Activated B cell treated with CpG ODN at 0.5 μM for 24 hours (primary cell): ENCODE results near the gene FBP1. TPM values are rescaled to one million over a fixed set of nuclear protein-coding genes. Genes with fewer than 3 reads are reported as not detected.

Experiments used
- ATAC-seq: fragments of 200-7000 bp; cut with Tn5 transposase; one replicate; pipeline ENCODE4 v1.10.0; 2021; ENCODE audit warnings: low read depth, mild to moderate bottlenecking, moderate library complexity
- CTCF ChIA-PET: fragments of 350-600 bp; sonication (Branson Sonifier 250); formaldehyde crosslinking; loops from one replicate; lab custom pipeline; 2021; ENCODE audit warnings: antibody characterized with exemption; lab: Charles Lee
- POLR2A ChIA-PET: fragments of 350-600 bp; sonication (Branson Sonifier 250); formaldehyde crosslinking; loops from one replicate; lab custom pipeline; 2021; ENCODE audit warnings: antibody characterized with exemption; lab: Charles Lee
- DNase-seq: peaks from one replicate; pipeline ENCODE4 v3.0.0; 2022
- H3K27ac Mint-ChIP-seq: one replicate; pipeline ENCODE4 v1.8.0; 2020; ENCODE audit warnings: mixed read lengths
- H3K27me3 Mint-ChIP-seq: one replicate; pipeline ENCODE4 v1.8.0; 2021; ENCODE audit warnings: mixed read lengths
- H3K36me3 Mint-ChIP-seq: one replicate; pipeline ENCODE4 v1.8.0; 2021; ENCODE audit warnings: low read depth, mixed read lengths
- H3K4me1 Mint-ChIP-seq: one replicate; pipeline ENCODE4 v1.8.0; 2021; ENCODE audit warnings: mixed read lengths
- H3K4me3 Mint-ChIP-seq: one replicate; pipeline ENCODE4 v1.8.0; 2020; ENCODE audit warnings: mild to moderate bottlenecking, mixed read lengths
- H3K9me3 Mint-ChIP-seq: one replicate; pipeline ENCODE4 v1.8.0; 2020; ENCODE audit warnings: mixed read lengths
- intact Hi-C: fragments of 100-400 bp; cut with micrococcal nuclease; formaldehyde crosslinking; loops from one replicate; pipeline ENCODE4 v1.15.1; 2024
- total RNA-seq: library from RNA; stranded (reverse); gene quantifications from 2 replicates; pipeline ENCODE4 v1.2.3, GENCODE V29; 2022
- TF ChIP-seq, protein P1 (sequence below): fragments of 200-600 bp; IDR thresholded peaks from one replicate; pipeline ENCODE4 v1.8.0; 2022; ENCODE audit warnings: antibody characterized with exemption, mild to moderate bottlenecking

The FBP1 gene
- total RNA-seq, 1 donor from 2014 or later: 0.80 TPM

DNA sequence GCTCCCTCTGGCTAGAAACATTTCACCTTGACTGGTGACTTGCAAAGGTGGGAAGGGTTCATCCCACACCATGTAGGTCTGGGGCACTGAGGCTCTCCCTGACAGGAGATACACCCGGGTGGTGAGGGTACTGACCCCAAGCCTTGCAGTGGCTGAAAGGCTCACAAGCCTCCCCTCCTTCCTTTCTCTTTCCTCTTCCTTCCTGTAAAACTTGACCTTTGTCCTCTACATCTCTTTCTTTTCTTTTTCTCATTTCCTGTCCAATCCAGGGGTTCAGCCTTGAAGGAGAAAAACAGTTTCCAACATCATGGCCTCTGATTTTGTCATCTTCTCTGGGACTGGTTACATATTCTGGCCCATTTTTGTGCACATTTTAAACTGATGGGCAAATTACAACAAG, 62.3 kb downstream of the FBP1 start:
- ChIA-PET CTCF (no interaction called here), POLR2A (no interaction called here)
- intact Hi-C loops: no loop called here
- ATAC-seq (no peak), DNase-seq (no peak)
- Mint-ChIP-seq H3K27me3 (peaks cover 10% of the 10 kb centered on the region), H3K27ac (no peak overlapping the region), H3K4me3 (no peak overlapping the region), H3K36me3 (no peaks in the 10 kb centered on the region), H3K4me1 (no peaks in the 10 kb centered on the region), H3K9me3 (no peaks in the 10 kb centered on the region)
- TF ChIP-seq, protein P1, sequence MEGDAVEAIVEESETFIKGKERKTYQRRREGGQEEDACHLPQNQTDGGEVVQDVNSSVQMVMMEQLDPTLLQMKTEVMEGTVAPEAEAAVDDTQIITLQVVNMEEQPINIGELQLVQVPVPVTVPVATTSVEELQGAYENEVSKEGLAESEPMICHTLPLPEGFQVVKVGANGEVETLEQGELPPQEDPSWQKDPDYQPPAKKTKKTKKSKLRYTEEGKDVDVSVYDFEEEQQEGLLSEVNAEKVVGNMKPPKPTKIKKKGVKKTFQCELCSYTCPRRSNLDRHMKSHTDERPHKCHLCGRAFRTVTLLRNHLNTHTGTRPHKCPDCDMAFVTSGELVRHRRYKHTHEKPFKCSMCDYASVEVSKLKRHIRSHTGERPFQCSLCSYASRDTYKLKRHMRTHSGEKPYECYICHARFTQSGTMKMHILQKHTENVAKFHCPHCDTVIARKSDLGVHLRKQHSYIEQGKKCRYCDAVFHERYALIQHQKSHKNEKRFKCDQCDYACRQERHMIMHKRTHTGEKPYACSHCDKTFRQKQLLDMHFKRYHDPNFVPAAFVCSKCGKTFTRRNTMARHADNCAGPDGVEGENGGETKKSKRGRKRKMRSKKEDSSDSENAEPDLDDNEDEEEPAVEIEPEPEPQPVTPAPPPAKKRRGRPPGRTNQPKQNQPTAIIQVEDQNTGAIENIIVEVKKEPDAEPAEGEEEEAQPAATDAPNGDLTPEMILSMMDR: no peak

DNA sequence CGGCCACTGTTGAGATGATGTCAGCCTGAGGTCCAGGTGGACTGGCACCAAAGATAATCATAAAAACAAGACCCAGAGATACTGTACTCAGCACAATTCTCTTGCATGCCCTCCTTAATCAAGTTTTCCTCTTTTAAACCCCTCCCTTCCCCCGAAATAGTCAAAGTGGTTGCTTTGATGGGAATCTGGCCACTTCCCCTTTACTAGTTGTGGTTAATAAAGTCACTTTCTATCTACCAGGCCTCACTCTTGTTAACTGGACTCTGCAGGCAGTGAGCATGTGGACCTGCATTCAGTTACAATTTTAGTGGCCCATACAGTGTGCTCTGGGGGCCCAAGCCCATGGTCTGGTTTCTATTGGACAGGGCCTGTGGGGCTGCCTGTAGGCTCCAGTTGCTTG, 63.2 kb downstream of the FBP1 start:
- TF ChIP-seq, protein P1: no peak
- no peak for ATAC-seq
- intact Hi-C loops: no loop called here

DNA sequence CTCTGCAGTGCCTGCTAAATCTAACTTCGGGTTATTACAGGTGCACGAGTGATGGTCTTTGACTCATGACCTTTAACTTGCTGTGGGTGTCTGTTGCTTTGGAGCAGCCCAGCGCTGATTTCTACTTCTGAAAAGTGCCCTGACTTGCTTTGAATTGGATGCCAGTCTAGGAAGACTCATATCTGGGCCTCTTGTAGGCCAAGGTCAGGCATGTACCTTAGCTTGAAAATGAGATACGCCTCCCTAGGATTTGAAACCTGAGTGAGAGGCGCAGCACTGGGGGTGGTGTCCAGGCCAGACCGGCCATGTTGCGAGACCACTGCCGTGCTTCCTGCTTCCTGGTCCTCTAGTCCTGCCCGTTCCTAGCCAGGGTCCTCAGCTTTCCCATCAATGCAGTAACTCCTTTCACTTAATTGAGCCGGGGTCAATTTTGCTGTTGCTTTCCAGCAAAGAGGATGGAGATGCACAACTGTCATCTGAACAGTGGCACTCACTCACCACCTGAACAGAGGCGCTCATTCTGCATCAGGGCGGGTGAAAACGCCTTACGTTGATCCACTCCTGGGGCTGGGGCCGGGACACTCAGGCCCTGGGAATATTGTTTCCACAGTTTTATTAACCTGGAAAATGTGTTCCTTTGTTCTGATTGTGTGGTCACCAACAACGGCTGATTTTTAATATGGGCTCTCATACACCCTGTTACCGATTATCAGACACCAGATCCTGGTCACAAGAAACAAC, 70.2 kb downstream of the FBP1 start:
- intact Hi-C loops: no loop called here

More for the DNA sequence above, 63.2 kb downstream of the FBP1 start:
- H3K9me3 Mint-ChIP-seq: no peaks in the 10 kb centered on the region
- CTCF ChIA-PET: no interaction called here
- H3K27ac Mint-ChIP-seq: no peak overlapping the region
- no peak overlapping the region for H3K4me3 Mint-ChIP-seq
- no peaks in the 10 kb centered on the region for H3K36me3 Mint-ChIP-seq
- no peaks in the 10 kb centered on the region for H3K4me1 Mint-ChIP-seq
- peaks cover 14% of the 10 kb centered on the region for H3K27me3 Mint-ChIP-seq
- no peak for DNase-seq
- POLR2A ChIA-PET: no interaction called here

DNA sequence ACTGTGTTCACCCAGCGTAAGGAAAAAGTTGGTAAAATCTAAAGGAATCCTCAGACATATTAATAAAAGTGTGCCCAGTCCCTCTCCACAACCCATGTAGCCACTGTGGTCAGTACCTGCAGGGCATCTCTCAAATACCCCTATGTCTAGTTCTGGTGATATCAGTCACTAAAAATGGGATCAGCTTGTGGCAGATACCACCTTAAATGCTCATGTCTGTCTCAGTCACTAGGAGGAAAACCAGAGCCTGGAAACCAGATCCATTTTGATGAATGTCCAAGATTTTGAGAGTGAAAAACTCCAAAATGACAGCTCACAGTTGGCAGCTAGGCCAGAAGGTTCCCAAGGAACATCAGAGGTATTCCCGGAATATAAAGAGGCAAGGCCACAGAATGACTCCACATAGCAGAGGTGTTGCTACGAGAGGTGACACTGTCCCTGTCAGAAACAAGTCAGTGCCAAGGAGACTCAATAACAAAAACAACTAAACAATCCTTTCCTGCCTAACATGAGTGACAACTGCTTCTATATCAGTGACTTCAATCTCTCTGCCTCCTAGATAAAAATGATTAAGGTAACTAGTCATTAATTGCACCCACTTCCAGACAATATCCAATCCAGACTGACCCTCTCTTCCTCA, 70.9 kb downstream of the FBP1 start:
- Mint-ChIP-seq H3K9me3 (peaks cover 5% of the 10 kb centered on the region), H3K27ac (no peak overlapping the region), H3K27me3 (peaks cover 11% of the 10 kb centered on the region), H3K4me3 (no peak overlapping the region), H3K36me3 (no peaks in the 10 kb centered on the region), H3K4me1 (no peaks in the 10 kb centered on the region)
- ATAC-seq (no peak), DNase-seq (no peak)
- intact Hi-C loops: no loop called here
- TF ChIP-seq, protein P1: no peak
- ChIA-PET POLR2A (no interaction called here), CTCF (no interaction called here)

More for the DNA sequence above, 70.2 kb downstream of the FBP1 start:
- Mint-ChIP-seq H3K9me3 (peaks cover 1% of the 10 kb centered on the region), H3K27ac (no peak overlapping the region), H3K27me3 (peaks cover 16% of the 10 kb centered on the region), H3K4me1 (no peaks in the 10 kb centered on the region), H3K36me3 (no peaks in the 10 kb centered on the region), H3K4me3 (no peak overlapping the region)
- POLR2A ChIA-PET: no interaction called here
- TF ChIP-seq, protein P1: no peak
- ATAC-seq (no peak), DNase-seq (no peak)
- CTCF ChIA-PET: no interaction called here

DNA sequence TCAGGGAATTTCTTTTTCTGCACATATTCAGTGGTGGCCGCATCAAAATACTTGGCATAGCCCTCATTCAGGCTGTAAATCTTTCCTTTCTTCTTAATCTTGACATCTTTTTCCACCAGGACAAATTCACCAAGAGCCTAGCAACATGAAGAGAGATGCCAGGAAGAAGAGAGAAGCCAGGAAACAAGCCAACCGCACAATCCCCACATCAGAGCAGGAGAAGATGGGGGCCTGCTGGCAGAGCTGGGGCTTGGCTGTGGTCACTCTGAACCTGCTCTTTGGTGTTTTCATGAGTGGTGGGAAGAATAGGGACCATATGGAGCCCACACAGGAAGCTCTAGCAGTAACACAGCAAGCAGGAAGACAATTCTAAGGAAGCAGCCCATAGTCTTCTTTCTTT, 72.0 kb downstream of the FBP1 start:
- DNase-seq (no peak), ATAC-seq (no peak)
- intact Hi-C loops: no loop called here
- Mint-ChIP-seq H3K36me3 (no peaks in the 10 kb centered on the region), H3K9me3 (peaks cover 5% of the 10 kb centered on the region), H3K4me3 (no peak overlapping the region), H3K4me1 (no peaks in the 10 kb centered on the region), H3K27me3 (peaks cover 15% of the 10 kb centered on the region), H3K27ac (no peak overlapping the region)
- ChIA-PET POLR2A (no interaction called here), CTCF (no interaction called here)
- TF ChIP-seq, protein P1: no peak
